C4-2B (cell line): ENCODE results near the gene CLEC16A.

Source experiments
- ZFX ChIP-seq: fragments of 450-650 bp; IDR thresholded peaks from 2 replicates; pipeline ENCODE4 v1.6.1; 2017
- TF ChIP-seq, protein P1 (sequence below): fragments of 450-650 bp; conservative IDR thresholded peaks from 2 replicates; pipeline ENCODE4 v1.5.1; 2017; ENCODE audit warnings: mild to moderate bottlenecking

DNA sequence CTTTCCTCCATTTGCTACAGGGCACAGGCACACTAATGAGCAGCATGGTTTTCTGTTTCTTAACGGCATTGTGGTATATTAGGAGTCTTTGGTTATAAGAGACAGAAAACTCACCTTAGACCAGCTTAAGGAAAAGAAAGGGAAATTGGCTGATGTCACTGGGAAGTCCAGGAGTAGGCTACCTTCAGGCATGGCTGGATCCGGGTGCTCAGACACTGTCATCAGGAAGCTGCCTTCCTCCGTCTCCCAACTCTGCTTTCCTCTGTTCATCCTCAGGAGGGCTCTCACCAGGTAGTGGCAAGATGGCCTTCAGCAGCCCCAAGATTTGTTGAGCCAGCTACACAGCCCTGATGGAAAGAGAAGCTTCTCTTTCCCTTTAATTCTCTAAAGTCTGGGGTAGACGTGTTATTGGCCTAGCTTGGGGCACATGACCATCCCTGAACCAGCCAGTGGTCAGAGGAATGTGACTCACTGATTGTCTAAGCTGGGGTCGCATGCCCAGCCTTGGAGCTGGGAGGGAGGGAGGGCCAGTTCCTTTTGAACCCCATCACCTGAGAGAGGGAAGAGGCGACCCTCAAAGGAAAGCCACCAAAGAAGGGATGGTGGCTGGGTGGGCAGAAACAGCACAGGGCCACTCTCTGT lies 117.4 kb downstream of the CLEC16A start:
- TF ChIP-seq, protein P1, sequence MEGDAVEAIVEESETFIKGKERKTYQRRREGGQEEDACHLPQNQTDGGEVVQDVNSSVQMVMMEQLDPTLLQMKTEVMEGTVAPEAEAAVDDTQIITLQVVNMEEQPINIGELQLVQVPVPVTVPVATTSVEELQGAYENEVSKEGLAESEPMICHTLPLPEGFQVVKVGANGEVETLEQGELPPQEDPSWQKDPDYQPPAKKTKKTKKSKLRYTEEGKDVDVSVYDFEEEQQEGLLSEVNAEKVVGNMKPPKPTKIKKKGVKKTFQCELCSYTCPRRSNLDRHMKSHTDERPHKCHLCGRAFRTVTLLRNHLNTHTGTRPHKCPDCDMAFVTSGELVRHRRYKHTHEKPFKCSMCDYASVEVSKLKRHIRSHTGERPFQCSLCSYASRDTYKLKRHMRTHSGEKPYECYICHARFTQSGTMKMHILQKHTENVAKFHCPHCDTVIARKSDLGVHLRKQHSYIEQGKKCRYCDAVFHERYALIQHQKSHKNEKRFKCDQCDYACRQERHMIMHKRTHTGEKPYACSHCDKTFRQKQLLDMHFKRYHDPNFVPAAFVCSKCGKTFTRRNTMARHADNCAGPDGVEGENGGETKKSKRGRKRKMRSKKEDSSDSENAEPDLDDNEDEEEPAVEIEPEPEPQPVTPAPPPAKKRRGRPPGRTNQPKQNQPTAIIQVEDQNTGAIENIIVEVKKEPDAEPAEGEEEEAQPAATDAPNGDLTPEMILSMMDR: no peak
- no peak for TF ChIP-seq ZFX
